HG02884 (cell line): ENCODE measurements around the gene DCXR.

ENCODE experiments used
- ATAC-seq: cut with Tn5 transposase; IDR thresholded peaks from one replicate; pipeline ENCODE4 v1.9.1; 2021; ENCODE audit warnings: mild to moderate bottlenecking, moderate library complexity; ENCODE audit not compliant: unreplicated experiment

Gene DCXR

DNA sequence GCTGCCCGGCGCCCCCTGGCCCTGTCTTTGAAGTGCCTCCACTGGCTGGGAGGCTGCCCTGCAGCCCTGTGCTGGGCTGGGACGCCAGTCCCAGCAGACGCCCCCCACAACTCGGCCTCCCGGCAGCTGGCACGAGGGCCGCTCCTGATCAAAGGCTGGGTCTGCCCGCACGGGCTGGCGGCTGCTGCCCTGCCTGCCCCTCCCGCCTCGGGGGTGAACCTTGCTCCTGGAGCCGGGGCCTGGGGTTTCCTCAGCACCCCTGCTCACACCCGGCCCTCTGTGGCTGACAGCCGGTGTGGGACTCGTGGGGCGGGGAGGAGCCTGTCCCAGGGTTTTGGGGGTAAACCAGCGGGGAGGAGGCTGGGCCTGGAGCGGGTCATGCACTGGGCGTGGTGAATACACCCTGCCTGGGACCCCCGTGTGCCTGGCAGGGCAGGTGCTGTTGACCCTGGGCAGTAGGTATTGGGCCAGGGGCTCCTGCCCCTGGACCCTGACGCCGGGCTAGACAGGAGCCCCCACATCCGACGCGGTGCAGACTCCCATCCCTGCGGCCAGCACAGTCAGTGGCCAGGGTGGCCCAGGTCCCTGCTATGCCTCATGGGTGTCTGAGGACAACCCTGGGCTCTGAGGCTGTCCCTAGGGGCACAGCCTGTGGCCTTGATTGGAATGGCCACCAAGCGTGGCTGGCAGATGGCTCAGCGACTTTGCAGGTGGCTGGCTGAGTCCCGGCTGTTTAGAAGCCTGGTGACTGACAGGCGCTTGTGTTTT, 36.5 kb downstream of the DCXR start:
- ATAC-seq = no peak

DNA sequence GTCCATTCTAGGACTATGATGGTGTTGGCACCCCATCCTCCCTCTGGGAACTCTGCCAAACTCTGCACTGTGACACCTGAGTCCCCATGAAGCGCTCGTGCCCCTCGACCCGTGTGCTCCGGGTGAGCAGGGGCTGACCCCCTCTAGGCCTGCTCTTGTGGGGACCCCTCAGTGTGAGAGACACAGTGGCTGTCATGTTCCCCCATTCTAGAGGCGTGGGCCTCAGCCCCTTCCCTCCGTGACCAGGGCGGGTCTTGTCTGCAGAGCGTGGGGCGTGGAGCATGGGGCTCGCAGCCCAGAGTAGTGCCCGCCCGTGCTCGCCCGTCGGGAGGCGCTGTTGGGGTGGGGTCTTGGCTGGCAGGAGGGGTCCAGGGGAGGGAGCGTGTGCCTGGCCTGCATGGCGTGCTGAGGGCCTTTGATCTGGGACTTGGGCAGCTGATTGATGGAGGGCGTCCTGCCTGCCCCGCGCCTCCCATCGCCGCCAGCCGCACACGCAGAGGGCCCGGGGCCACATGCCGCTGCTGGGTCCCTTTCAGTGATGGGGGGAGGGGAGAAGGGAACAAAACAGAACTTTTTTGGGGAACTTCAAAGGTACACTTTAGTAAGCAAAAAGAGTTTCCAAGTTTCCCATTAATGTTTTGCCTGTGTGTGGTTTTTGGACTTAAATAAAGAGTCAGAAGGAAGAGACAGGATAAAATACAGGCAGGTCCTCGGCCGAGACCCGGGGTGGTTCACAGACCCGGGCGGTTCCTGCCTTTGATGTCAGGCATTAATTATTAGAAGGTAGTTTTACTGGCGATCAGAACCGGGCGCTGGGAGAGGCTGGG, 37.3 kb downstream of the DCXR start:
- no peak for ATAC-seq

DNA sequence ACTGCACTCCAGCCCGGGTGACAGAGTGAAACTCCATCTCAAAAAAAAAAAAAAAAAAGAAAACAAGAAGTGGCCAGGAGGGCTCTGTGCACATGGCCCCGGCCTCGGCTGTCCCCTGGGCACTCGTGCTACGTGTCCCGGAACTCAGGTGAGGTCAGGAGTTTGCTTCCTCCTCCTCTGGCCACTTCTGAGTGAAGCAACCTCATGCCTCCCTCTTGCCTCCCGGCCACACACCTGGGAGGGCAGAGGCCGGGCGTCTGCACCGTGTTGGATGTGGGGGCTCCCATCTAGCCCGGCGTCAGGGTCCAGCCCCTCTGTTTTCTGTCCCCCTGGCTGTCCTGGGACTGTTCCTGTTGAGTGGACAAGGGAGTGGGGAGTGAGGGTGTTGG, 37.9 kb downstream of the DCXR start:
- ATAC-seq = no peak

DNA sequence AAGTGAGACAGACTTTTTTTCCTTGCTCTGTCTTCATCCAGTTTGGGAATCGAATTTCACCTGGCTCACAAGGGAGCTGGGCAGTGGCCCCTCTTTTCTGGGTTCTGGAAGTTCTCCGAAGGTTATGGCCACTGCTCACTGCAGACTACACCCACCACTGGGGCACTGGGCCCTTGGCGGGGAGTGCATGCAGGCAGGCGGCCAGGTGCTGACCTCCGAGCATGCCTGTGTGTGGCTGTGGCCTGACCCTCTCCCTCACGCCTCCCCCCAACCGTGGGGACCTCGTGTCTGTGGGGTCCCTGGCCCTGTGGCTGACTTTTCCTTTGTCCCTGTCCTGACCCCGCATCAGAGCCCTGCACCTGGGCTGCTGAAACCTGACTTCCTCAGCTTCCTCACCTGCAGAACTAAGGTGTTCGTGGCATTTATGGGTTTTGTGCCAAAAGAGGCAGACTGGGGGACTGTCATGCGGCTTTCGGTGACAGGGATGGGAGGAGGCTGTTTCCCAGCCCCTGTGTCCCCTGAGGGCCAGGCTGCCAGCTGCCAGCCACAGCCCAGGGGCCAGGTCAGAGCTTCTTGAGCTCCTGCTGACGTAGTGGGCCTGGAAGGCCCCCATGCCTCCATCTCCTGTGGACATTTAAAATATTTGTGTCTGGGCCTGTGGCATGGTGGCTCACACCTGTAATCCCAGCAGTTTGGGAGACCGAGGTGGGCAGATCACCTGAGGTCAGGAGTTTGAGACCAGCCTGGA, 38.6 kb downstream of the DCXR start:
- no peak for ATAC-seq

DNA sequence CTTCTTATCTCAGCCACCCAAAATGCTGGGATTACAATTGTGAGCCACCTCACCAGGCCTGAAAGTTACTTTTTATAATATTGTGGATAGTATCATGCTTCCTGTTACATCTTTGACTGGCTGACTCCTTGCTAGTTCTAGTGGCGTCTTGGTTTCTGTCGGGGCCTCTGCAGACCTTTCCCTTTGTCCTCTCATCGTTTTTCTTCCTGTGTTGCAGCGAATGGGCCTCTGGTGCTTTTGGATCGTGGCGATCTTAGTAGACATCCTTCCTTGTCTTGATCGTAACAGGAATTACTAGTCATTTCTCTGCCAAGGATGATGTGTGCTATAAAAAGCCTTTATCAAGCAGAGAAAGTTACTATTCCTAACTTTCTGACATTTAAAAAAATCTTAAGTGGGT, 39.3 kb downstream of the DCXR start:
- ATAC-seq = no peak

DNA sequence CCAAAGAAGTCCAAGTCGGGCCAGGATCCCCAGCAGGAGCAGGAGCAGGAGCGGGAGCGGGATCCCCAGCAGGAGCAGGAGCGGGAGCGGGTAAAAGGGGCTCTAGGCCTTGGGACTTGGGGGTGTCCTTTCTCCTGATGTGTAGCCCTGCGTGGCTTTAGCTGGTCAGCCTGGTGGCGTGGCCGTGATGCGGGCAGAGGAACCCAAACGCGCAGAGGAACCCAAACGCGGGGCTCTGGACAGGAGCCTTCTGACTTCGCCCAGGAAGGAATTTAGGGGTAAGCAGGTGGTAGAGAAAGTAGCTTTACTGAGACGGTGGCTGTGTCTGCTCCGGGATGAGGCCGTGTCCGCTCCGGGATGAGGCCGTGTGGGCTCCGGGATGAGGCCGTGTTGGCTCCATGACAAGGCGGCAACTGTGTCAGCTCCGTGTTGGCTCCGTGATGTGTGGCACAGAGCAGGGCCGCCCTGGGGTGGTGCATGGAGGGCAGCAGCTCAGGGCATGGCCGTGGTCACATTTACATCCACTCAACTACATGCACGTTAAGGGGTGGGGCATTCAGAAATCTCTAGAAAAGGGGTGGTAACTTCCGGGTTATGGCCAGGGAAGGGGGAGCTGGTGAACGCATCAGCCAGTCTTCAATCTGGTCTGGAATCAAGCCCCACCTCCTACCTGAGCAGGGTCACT, 40.6 kb downstream of the DCXR start:
- ATAC-seq = no peak

DNA sequence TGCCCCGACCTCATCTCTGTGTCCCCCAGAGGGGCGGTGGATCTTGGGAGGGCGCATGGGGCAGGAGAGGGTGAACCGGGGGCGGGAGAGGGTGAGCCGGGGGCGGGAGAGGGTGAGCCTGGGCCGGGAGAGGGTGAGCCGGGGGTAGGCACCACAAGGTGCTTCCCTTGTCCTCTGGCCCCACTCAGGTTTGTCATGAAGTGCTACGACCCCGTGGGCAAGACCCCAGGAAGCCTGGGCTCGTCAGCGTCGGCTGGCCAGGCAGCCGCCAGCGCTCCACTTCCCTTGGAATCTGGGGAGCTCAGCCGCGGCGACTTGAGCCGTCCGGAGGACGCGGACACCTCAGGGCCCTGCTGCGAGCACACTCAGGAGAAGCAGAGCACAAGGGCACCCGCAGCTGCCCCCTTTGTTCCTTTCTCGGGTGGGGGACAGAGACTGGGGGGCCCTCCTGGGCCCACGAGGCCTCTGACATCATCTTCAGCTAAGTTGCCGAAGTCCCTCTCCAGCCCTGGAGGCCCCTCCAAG, 41.2 kb downstream of the DCXR start:
- ATAC-seq = no peak

DNA sequence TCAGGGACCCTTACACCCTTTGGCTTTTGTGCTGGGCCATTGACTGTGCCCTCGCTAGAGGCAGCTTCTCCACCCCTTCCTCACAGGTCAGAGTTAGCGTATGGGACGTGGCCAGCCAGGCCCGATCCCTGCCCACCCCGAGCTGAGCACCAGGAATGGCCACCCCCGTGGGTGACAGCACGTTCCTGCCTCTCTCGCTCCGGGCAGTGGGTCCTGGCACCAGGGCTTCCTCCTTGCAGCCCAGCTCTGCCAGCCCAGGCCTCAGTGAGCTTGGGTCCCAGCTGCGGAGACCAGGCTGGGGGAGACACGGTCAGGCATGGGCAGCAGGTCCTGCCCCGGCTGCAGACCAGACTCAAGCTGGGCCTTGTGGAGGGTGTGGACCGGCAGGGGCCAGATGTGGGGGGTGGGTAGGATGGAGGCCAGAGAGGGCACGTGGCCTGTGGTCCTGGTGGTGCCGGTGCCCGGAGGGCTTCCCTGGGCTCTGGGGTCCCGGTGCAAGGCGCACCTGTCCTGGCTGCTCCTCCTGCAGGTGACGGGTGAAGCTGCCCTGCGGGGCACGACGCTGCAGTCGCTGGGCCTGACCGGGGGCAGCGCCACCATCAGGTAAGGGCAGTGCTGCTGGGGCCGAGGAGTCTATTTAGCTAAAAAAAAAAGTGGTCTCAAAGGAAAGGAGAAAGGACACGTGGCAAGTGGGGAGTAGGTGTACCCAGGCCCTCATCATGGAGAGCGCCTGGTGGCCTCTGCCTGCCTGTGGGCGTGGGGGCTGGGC, 41.9 kb downstream of the DCXR start:
- ATAC-seq = no peak

DNA sequence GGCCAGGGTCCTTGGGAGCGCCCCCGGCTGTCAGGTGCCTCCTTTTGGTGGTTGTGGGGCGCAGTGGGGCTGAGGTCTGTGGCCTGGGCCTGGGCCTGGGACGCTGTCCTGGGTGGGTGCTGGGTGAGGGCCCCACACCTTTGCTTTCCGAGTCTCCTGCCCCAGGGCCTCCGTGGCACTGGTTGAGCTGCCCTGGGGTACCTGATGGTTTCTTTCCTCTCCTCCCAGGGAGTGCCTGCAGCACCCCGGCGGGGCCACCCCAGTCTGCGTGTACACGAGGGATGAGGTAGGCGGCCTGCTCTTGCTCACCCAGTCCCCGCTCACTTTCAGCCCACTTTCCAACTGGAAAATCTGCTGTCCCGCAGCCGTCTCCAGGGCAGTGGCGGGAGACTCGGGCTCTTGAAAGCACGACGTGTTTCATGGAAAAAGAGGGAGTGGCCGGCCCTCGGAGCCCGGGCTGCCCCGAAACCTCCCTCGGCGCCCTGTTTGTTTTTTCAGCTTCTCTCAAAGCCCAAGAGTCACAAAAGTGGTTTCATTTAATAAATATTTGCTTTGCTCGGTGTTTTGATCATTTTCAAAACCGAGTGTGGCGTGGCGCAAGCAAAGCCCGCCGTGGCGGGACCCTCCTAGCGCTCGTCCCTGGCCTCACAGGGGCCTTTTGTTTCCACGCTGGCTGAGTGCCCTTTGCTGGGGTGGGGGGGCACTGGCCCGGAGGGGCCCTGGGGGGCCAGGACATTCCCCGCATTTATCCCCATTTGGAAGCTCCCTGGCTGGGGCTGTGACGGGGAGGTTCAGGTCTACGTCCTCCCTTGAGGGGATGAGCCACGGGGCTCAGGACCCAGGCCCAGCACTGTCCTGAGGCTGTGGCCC, 42.7 kb downstream of the DCXR start:
- ATAC-seq = no peak

DNA sequence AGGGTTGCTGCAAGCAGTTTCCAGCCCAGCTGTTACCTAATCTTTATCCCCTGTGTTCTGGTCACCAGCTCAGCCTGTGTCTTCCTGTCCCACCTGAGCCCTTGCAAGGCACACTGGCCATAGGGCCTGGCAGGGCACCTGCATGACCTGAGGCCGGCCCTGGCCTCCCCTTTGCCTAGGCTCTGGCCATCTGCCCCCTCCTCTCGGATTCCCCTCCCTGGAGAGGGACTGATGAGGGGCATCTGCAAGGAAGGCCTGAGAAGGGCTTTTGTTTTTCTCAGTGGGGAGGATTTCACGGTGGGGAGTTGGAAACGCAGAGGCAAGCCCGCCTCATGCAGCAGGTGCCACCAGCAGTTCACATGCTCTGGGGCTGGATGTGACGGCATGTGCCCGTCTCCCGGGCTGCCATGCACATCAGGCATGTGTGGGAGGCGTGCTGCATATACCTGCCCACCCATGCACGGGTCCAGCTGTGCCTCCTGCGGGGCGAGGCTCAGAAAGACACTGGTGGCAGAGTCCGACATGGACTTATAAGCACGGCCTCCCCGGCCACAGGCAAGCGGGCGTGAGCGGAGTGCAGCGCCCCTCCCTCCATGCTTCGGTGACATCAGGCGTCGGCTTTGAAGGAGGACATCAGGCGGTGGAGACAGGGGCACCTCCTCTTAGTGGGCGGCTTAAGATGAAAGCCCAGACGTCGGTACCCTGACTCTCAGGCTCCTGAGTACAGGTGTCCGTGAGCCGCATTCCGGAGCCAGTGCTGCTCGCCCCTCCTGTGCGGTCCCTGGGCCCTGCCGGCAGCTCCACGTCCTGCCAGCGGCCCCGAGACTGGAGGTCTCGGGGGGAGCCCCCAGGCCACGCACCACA, 43.5 kb downstream of the DCXR start:
- ATAC-seq = no peak

DNA sequence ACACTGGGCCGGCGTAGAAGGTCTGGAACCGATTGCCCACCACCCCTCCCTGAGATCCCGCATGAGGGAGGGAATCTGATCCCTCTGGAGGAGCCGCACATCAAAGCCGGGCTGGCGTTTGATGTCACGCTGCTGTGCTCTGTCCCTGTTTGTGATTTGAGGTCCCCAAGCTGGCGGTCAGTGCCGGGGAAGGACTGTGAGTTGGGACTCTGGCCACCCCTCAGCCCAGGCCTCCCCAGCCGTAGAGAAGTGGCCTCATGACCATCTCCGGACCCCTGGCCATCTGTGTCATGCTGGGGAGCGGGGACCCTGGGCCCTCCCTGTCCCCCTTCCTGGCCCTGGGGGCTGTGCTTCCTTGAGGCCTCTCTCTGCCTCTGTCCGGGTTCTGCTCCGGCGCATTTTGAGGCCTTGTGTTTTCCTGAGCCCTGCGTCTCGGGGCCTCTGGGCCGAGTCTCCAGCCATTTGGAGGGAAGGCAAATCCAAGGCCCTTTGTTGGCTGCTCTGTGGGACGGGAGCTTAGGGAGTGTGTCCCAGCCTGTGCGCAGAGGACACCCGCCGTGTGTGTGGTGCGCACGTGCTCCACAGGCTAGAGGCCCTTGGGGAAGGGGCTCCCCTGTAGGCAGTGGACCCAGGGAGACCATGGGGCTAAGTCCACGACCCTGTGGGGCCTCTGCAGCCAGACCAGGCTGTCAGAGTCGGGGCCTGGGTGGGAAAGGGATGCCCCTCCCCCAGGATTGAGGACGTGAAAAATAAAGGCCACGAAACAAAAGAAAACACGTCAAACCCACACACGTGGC, 45.0 kb downstream of the DCXR start:
- ATAC-seq = no peak

DNA sequence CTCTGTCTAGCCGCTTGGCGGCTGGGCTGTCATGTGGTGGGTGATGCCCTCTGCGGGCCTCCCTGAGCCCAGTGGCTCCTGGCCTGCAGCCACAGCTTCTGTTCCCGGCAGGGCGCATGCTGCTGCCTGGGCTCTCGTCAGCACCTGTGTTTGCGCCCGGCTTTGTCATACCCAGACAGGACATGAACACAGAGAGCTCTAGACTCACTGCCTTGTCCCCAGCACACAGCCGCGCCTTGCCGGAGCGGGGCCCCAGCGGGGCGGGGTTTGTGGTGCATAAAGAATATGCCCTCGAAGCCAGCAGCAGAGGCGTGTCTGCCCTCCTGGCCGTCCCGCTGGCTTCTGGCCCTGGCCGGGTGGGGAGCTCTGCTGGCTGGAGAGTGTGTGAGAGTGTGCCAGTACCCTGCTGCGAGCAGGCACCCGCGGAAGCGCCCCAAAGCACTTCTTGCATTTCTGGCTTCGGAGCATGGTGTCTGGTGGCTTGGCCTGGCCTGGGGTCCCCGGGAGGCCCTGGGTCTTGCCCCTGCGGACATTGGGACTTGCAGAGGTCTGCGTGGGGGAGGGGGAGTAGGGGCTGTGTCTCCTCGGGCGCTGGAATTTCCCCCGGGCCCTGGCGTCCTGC, 45.7 kb downstream of the DCXR start:
- no peak for ATAC-seq

DNA sequence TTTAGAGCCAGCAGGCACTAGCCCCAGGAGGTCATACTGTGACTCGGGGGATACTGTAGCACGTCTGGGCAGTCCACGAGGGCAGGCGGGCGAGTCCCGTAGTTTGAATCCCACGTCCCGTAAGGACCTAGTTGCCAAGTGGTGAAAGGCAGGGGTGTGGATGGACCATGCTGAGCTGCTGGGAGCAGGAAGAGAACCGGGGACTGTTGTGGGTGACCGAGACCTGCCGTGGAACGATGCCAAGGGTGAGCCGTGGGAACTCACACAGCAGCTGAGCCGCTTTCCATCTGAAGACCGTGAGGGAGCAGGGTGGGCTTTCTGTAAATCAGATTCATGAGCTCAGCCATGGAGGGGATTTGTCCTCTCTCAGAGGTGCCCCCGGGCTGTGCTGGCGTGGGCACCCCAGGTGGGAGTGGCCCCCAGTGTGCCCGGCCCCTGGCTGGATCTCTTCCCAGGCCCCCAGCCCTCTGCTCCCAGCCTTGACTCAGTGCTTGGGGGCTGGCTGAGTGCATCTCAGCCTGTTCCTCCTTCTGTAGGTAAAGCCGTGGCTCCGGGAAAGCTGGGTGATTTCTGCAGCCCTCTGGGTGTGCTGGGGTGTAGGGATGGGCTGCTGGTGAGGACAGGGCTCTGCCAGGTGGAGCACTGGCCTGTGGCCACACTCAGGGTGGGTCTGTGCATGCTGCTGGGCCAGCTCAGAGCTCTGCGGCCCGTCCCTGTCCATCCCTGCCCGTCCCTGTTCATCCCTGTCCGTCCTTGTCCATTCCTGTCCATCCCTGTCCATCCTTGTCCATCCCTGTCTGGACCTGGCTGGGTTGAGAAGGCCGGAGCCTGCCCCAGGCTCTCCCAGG, 46.4 kb downstream of the DCXR start:
- ATAC-seq = no peak

DNA sequence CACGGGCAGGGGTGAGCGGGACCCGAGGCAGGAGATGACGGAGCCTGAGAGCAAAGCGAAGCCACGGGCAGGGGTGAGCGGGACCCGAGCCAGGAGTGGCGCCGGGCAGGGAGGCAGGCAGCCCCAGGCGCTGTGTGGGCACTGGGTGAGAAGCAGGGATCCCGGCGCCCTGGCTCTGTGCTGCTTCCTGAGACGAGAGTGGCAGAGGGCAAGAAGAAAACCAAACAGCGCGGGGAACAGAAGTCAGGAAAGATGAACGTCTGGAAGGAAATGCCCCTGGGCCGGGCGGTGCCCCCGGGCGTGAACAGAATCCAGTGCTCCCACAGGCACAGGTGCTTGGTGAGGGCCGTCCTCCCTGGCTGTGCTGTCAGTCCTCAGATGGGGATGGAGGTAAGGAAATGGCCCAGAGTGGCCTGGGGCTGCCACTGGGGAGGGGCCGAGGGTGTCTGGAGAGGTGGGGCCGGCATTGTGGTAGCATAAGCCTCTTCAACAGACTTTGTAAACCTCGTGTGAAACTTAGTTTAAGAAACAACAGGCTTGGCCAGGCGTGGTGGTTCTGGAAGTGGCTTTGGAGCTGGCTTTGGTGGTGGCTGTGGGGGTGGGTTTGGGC, 50.2 kb downstream of the DCXR start:
- ATAC-seq = no peak

DNA sequence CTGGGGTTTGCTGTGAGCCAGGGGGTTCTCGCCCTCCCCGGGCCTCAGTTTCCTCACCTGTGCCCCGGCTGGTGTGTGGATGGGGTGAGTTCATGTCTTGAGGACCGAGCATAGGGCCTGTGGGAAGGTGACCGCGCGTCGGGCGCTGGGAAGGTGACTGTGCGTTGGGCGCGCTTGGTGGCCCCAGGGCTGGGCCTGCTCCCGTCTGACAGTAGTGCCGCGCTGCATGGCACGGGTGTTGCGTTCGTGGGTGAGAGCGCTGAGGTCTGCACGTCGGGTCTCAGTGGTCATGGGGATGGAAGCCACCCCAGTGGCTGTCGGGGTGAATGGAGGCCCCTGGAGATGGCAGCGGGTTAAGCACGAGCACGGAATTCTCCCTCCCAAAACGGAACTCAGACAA, 50.9 kb downstream of the DCXR start:
- no peak for ATAC-seq
